Cortex of kidney (tissue), 1 donor: ENCODE results near the gene UROS.

Experiments used
- DNase-seq: peaks from one replicate; lab custom pipeline; 2025; lab: John Stamatoyannopoulos, UW

The UROS gene

GRCh38 chr10:125822878-125823662, at the start of gene UROS, which contains the start of gene BCCIP:
Gene UROS, minus strand, starts transcription at chr10:125823258. Its CDS starts 6,759 bp downstream, at chr10:125816499.
Gene BCCIP, plus strand, starts transcription at chr10:125823546. Its CDS starts 12 bp downstream, at chr10:125823558.
- no peak for DNase-seq

DNA sequence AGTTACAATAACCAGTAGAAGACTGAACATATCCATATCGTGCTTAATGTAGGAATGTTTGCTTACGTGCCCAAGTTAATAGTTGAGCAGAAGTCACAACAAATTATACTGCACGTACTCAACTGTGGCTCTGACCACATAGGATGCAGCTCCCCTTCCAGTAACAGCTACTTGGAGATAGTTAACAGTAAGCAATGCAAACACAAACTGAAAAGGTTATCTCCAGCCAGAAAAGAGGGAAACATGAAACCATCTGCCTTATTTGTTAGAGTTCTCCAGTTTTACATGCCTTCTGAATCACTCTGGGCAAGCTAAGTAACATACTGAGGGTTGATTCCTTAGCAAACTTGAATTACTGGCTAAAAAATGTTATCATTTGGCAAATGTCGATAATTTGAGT, 48.3 kb upstream of the UROS start:
- no peak for DNase-seq

DNA sequence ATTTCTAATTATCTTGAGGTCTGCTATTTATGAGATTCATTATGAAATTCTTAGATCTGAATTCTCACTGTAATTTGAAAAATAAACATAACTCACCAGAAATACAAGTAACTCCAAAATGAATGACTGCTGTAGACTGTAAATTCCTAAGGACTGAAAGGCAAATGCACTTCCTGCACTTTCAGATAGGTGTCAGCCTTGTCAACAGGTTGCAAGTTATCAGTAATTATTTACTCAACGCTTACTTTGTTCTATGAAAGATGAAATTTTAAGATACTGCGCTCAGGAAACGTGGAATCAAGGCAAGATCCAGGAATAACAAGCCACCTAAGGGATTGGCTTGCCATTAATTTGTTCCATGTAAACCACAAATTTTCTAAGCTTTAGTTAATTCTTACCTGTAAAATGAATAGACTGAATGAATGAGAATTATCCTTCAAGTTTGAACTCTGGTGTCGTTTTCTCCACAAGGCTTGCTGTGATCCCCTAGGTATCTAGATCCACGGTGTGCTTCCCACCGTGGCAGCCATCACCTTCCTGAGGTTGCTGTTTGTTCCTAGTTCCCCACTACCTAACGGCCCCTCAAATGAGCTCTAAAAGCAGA, 45.4 kb upstream of the UROS start:
- no peak for DNase-seq

- DNase-seq: no peak
Observed at GRCh38 chr10:125866421-125867029, 43.5 kb upstream of the UROS start.

GRCh38 chr10:125865120-125865519, 42.1 kb upstream of the UROS start:
- no peak for DNase-seq

DNA sequence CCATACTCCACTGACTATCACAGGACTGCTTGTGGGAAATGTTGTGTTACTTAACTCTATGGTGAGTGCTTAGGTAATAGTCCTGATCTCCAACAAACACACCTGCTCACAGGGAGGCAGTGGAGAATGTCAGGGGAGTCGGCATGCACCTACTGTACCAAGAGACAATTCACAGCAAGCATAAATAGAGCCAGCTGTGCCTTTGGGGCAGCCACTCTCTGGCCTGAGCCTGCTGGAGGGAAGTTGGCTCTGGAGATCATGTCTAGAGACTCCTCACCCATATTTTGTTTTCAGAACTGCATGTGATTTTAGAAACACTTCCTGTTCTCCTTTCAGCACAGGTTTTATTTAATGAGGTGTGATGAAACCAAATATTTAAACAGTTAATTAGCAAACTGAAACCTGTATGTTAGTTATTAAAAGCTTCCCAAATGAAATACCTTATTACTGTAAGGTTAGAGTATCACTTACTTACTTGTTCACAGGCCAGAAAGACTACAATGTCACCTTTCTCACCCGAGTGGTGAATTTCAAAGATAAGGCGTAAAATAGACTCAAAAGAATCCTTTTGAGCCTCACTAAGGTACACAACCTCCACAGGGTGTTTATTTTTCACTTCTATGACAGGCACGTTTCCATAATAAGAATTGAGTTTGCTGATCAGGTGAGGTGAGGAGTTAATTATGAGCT, 36.2 kb upstream of the UROS start:
- no peak for DNase-seq

DNA sequence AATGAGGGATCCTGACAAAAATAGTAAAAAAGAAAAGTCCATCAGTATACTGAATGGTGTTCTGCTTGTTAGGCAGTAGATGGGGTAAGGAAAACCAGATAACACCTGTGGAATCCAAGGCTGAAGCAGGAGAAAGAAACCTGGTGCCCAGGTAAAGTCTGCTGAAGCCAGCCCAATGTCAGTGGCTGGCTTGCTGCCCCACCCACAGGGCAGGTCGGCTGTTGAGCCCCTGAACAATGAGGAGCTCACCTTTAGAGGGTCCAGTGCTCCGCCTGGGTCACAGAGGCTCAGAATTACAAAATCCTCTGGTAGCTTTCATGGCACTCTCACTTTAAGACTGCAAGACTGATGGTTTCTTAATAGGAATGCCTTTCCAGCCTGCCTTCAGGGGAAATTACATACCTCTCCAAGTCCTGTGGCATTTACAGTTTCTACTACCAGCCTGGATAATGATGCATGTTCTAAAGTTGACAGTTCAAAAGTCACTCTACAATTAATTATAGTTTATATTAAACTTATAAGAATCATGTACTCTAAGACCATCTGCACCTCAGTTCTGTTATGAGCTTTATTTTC, 34.2 kb upstream of the UROS start:
- DNase-seq: no peak

GRCh38 chr10:125852487-125852886, 29.4 kb upstream of the UROS start:
- no peak for DNase-seq

DNA sequence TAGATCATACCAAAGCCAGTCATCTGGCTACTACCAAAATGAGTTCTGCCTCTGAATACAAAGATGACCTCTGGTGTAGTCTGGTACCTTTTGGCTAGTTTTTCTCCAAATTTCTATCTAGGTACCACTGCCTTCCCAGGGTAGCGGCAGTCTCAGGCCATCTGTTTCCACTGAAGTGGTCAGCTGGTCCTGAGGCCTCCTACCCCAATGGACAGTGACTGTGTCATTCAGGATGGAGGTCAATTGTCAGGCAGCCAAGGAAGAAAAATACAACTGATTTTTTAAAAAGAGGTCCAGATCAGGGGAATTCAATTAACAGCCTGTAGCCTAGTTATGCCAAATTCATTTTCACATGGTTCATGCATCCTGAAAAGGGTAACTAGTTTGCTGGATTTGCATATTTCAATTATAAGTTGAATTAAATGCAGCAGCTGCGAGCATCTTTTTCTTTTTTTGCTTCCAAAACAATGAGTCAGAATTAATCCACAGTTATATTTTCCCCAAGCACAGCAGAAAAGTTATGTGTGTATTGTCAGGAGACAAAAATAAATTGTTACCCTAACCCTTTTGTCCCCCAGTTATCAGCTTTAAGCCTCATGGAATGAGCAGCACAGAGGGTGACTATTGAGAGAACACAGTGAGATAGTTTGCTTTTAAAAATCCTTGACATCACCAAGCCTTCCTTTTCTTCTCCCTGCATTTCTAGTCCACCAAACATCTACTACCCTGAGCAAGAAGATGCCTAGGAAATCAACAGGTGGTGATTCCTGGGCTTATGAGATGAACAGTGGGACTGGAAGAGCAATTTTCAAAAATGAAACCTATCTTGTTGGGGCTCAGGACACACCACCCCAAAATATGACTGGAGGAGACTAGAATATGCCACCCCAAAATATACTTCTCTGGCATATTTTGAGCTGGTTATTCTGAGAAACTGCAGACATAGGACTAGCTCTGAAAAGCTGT, 28.0 kb upstream of the UROS start:
- no peak for DNase-seq

- no peak for DNase-seq
Observed at GRCh38 chr10:125849448-125849847, 26.4 kb upstream of the UROS start.

- DNase-seq: no peak
Observed at GRCh38 chr10:125848857-125849256, 25.8 kb upstream of the UROS start.

DNA sequence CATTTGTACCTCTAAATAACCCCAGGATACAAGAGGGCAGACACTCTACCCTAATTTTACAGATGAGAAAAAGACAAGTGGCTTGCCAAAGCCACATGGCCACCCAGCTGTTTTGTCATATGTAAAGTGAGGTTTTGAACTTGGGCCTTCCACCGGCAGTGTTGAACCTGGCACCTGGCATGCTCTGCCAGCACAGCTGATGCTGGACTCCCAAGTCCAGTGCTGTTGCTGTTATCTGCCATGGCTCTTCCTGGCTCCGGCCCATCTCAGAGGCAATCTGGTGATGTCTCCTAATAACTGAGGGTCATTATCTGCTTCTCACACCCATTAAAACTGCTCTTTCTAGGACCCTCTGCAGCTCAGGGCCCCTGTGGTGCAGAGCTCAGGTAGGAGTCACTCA, 25.3 kb upstream of the UROS start:
- DNase-seq: no peak

- no peak for DNase-seq
Observed at GRCh38 chr10:125846894-125847293, 23.8 kb upstream of the UROS start.

GRCh38 chr10:125845617-125846016, 22.6 kb upstream of the UROS start:
- no peak for DNase-seq

DNA sequence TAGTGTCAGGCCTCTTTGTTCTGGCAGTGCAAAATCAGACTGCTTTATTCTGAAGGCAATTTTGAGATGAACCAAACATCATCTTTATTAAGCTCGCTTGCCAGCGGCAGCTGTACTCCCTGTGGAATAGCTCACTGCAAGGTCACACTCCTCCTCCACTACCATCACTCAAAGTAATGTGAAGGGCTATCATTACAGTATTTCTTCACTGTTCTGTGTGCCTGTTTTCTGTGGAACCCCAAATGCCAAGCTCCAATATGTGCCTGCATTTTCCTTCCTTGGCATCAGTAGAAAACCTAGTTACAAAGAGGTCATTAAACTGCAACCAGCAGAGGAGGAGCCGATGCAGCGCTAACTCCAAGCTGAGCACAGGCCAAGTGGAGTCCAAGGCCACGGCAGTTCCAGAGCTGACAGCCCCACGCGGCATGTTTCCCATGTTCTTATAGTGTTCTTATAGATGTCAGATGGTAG, 21.7 kb upstream of the UROS start:
- DNase-seq: no peak

DNA sequence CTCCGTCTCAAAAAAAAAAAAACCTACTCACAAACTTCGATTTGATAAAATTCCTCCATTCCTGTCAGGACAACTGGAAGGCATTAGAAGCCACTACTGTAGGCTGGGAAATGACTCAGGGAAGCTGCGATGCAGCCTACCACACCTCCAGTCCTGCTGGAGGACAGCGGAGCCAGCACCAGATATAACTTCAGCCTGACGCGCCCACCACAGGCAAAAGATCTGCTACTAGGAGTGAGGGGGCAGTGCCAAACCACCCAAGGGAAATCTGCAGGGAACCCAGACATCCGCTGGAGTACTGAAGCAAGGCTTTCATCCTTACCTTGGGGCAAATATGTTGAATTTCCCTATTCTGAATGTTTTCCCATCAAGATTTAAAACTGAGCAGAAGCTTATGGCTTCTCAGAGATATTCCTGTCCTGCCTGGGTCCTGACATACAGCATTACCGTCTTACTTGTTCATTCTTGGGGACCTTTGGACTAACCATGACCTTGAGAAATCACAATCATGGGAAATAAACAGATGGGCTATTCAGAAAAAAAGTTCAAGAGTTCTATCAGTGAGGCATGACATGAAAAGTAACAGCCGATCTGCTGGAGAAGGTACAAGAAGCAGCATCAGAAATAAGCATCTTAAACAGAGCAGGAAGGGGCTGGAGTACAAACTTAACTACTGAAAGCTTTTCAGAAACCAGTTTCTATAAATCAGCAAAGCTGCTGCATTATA, 20.7 kb upstream of the UROS start:
- DNase-seq: no peak

DNA sequence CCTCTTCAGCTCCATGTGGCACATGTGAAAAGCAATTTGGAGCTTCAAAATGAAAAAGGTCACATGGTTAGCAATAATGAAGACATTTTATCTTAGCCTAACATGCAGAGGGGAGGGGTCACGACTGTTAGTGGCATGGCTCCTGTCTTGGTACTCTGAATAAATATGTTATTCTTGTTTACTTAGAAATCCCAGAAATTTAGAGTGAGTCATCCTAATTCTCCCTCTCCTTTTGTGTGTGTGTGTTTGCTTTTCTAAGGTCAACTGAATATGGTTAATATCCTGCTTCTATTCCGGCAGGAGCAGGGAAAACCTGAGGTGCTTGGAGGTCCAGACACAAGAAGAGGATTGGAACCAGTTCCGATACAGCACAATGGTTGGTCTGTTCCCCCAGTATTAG, 17.9 kb upstream of the UROS start:
- no peak for DNase-seq

- DNase-seq: no peak
Observed at GRCh38 chr10:125840406-125840805, 17.3 kb upstream of the UROS start.

DNA sequence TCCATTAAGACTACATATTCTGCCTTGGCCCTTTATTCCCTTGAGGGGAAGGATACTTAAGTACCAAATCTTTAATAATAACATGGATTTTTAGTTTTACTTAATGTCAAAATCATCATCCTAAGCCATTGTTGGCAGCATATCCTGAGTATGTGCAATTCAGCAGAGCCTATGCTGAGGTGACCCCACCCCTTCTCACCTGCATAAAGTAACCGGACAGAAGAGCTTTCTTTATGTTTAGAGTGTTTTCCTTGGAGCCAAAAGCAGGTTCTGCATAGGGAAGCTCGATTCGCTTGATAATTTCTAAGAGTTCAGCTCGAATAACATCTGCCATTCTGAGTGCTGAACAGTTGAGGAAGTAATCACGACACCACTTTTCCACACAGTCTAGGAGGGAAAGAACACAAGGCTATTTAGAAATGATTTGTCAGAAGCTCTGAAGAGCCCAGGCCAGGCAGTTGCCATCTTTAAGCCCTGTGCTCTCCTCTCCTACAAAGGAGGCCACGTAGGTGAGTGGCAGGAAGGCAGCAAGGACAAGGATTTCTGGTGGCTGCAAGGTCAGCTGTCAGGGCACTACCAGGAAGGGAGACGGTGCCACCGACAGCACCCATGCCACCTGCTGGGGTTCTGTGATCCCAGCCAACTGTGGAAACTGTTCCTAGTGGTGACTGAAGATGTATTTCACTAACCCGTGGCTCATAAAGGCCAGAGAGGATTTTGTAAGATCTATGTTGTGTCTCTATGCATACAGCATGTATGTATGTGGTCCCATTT, 15.9 kb upstream of the UROS start:
- DNase-seq: no peak
